Astrocyte (in vitro differentiated cells and primary cell): ENCODE results near the gene STRN.

Experiments
- EZH2 ChIP-seq: IDR thresholded peaks from 2 replicates; pipeline ENCODE4 v1.6.1; 2012; ENCODE audit warnings: mild to moderate bottlenecking, low read length, inconsistent platforms; ENCODE audit not compliant: insufficient read depth
- TF ChIP-seq, protein P1 (sequence below): IDR thresholded peaks from 2 replicates; pipeline ENCODE4 v1.5.1; 2011; ENCODE audit warnings: low read depth, mild to moderate bottlenecking, inconsistent platforms, low read length, moderate library complexity; ENCODE audit not compliant: insufficient read depth

DNA sequence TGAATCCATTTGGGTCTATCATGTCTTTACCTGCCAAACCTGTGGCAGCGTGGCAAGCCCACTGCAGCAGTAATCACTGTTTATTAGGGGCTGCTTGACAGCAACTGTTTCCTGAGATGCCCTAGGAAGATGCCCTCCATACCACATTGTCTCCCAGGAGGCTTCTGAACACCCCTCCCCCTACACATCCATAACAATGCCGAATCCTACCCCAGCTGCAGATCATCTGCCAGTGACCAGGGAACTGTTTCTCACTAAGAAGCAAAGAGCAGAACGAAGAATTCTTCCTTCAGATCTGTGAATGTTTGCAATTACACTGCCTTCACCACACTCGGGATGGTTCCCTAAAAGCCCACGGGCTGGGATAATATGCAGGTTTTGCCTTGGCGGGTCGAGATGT lies 142.1 kb downstream of the STRN start:
- TF ChIP-seq, protein P1, sequence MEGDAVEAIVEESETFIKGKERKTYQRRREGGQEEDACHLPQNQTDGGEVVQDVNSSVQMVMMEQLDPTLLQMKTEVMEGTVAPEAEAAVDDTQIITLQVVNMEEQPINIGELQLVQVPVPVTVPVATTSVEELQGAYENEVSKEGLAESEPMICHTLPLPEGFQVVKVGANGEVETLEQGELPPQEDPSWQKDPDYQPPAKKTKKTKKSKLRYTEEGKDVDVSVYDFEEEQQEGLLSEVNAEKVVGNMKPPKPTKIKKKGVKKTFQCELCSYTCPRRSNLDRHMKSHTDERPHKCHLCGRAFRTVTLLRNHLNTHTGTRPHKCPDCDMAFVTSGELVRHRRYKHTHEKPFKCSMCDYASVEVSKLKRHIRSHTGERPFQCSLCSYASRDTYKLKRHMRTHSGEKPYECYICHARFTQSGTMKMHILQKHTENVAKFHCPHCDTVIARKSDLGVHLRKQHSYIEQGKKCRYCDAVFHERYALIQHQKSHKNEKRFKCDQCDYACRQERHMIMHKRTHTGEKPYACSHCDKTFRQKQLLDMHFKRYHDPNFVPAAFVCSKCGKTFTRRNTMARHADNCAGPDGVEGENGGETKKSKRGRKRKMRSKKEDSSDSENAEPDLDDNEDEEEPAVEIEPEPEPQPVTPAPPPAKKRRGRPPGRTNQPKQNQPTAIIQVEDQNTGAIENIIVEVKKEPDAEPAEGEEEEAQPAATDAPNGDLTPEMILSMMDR, result no peak
- TF ChIP-seq EZH2, result no peak
